ELR (cell line): ENCODE results near the gene RLIM.

Experiments
- DNase-seq: peaks from one replicate; pipeline ENCODE4 v3.0.0-alpha.2; 2015; ENCODE audit warnings: low read depth

RLIM gene

DNA sequence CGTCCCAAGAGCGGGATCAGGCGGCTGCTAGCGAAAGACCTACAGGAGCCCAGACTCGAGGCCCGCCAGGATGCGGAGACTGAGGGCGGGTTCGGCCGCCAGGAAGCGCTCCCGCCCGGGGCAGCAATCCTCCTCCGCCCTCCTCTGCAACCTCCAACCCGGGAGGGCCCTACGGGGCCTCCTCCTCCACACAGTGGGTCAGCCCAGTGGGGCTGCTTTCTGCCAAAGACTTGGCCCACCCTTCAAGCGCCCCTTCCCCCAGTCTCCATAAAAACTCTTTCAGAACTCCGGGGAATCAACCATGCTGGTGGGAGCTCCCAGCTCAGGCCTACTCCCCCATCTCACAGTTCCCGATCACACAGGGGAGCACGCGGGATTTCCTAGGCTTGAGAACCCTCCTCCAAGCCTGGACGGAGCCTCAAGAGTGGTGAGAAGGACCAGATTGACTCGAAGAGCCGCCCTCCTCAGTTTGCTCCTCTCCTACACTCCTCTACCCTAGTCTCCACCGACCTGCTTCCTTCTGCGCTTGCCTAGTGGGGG lies 77.5 kb downstream of the RLIM start:
- DNase-seq = peak; percentile 43

DNA sequence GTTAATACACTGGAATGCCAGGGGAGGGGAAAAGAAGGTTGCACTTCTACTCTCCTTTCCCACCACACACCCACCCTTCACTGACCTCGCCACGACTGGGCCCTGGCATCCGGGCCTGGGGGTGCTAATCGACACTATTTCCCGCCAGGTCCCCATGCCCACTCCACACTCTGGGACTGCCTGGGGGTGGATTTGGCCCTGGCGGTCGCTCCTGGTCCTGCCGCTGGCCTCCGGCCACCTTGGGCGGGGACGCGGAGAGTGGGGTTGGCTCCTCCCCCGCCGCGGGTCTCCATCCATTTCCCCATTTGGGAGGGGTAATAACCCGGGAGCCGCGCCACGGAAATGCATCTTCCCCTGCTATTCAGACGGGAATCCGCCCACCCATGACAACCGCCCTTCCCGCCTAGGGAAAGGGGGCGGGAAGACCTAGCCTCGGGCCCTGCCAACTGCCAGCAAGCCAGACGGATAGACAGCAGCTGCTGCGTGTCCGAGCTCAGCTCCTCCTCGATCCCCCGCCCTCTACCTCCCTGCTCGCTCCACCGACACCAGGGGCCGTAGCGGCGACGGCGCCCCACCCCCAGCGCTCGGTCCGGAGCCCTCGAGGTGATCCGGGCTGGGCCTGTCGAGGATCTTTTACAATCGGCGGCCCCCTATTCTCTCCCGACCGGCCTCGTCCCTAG lies 78.1 kb downstream of the RLIM start:
- DNase-seq = peak; percentile 89

DNA sequence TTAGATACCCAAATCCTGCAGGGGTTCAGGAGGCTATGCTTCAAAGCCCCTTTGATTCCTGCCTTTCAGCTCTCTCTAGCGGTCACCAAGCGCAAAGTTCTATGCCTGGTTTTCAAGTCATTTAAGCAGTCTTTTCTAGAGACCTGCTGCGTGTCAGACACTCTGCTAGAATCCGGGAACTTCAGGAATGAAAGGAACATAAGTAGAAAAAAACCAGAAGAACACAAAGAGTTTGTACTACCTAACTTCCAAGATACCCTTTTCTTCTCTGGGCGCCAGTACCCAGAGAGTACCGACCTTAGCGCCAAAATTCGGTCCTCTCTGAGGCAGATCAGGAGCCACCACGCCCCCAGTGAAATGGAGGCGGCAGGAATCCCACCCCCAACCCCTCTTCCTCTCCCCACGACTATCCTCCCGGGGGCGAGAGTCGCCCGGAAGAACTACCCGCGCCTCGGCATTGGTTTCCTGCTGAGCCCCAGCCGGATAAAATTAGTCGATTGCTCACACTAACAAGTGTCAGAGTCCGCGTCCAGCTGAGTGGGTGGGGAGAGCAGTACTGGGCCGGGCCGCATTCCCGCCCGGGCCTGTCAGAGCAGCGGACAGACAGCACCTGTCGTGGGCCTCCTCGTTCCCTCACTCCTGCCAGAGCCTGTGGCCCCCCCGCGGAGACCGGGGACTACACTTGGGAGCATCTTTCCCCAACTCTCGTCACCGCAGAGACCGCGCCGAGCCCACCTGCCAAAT lies 78.8 kb downstream of the RLIM start:
- DNase-seq = peak; percentile 76
